ENCODE measurements around the gene NUDCD3. TPM values are rescaled to one million over a fixed set of nuclear protein-coding genes. Genes with fewer than 3 reads are reported as not detected.

NUDCD3 gene
- polyA plus RNA-seq, 4 donors = 86.0 to 93.7 (median 91.2) TPM

GRCh38 chr7:44373418-44373740 lies 117.1 kb downstream of the NUDCD3 start:
- no peak for DNase-seq (ENCODE audit: low read depth in 4 of 4, low spot score in 2 of 4)

DNA sequence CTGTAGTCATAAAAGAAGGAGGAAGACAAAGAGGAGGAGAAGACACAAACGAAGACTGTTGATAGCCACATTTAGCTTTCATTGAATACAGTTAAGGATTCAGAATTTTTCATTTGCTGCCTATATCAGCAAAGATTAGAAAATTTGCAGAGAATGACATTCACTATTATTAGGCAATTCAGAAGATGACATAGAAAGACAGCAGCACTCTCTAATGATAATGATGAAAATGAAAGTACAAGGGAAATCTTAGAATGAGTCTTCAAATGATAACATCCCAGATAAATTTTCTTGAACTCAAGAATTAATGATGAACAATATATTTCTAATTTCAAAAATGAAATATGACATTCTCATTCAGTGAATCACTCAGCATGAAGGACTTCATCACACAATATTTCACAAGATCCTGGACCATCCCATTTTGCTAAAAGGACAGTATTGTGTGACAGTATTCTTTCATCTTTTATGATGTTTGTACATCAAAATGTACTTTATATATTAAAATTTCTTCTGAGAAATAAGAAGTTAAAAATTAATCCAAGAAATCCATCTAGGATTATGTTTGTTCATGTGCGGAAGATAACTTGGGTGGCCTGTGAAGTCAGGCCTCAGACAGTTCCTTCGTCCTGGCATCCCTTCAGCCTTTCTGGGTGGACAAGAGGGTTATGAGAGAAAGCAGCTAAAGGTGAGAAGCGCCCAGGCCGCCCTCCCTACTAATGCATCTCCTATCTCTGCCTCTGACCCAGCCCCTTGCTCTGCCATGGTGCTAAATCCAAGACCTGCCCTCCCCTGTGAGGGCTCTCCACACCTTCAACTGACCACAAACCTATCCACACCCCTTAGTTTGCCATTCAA lies 117.7 kb downstream of the NUDCD3 start:
- DNase-seq (ENCODE audit: low read depth in 4 of 4, low spot score in 2 of 4) = no peak

- no peak for DNase-seq (ENCODE audit: low read depth in 4 of 4, low spot score in 2 of 4)
These were observed 121.6 kb downstream of the NUDCD3 start for GRCh38 chr7:44368885-44369284.

DNA sequence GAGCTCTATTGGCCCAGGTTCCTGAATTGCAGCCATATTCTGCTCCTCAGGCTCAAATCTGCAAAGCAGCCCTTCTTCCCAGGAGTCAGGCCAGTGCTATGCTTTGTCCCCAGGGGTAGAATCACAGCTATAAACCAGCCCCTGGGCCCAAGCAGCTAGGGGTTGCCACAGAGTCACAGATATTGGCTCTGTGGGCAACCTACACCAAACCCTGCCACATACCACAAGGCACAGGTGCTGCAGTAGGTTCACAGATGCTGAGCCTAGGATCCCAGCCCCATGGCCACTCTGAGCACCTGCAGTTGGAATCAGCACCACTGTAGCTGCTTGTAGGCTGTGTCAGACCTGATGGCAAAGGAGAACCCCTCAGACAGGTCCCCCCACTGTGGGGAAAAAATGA lies 122.0 kb downstream of the NUDCD3 start:
- DNase-seq (ENCODE audit: low read depth in 4 of 4, low spot score in 2 of 4) = no peak

- DNase-seq (ENCODE audit: low read depth in 4 of 4, low spot score in 2 of 4) = no peak
These were observed 122.9 kb downstream of the NUDCD3 start for GRCh38 chr7:44367475-44368043.

DNA sequence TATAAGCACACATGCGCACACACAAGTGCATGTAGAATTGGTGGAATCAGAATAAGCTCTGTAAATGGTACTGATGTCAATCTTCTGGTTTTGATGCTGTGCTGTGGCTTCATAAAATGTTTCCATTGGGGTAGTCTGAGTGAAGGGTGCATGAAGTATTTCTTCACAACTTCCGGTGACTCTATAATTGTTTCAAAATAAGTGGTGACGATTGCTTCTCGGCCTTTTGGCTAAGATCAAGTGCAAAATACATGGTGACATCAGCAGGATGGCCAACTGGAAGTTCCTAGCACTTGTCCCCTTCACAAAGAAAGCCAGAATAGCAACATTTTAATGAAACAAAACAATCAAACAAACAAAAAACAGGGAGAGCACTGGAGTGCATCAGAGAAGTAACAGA lies 123.5 kb downstream of the NUDCD3 start:
- no peak for DNase-seq (ENCODE audit: low read depth in 4 of 4, low spot score in 2 of 4)

GRCh38 chr7:44353668-44354067 lies 136.8 kb downstream of the NUDCD3 start:
- DNase-seq (ENCODE audit: low read depth in 4 of 4, low spot score in 2 of 4) = no peak

- DNase-seq (ENCODE audit: low read depth in 4 of 4, low spot score in 2 of 4) = no peak
These were observed 141.3 kb downstream of the NUDCD3 start for GRCh38 chr7:44348851-44349781.

DNA sequence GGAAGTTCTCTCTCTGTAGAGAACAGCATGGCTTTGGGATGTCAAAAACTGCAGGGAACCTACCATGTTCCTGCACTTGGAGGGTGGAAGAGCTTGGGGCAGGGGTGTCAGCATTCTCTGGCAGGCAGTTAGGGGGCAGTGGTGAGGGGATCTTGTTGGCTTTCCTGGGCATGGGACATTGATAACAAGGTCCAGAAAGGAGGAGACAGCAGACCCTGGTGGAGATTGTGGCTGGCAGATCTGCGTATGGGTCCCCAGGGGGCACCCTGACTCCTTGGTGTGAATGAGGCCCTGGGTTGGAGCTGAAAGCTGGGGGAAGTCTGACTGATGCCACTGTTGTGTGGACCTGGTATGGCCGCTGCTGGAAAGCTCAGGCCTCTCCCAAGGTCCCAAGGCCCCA lies 142.2 kb downstream of the NUDCD3 start:
- DNase-seq (ENCODE audit: low read depth in 4 of 4, low spot score in 2 of 4) = no peak

GRCh38 chr7:44347546-44348114 lies 142.8 kb downstream of the NUDCD3 start:
- DNase-seq (ENCODE audit: low read depth in 4 of 4, low spot score in 2 of 4) = no peak

- no peak for DNase-seq (ENCODE audit: low read depth in 4 of 4, low spot score in 2 of 4)
These were observed 144.4 kb downstream of the NUDCD3 start for GRCh38 chr7:44346063-44346462.

GRCh38 chr7:44341401-44341800 lies 149.1 kb downstream of the NUDCD3 start:
- DNase-seq (ENCODE audit: low read depth in 4 of 4, low spot score in 2 of 4) = no peak

DNA sequence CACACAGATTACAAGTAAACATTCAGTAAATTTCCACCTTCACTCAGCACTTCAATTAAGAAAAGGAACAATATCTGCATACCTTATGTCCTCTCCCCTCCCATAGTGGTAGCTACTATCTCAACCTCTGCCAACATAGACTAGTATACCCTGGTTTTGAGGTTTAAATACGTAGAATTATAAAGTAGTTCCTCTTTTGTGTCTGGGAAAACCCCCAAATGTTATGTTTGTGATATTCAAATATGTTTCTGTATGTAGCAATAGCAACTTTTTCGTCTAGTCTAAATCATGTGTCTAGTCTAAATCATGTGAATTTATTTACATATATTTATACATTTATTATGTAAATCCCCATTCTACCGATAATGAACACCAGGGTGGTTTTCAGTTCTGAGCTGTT lies 151.9 kb downstream of the NUDCD3 start:
- no peak for DNase-seq (ENCODE audit: low read depth in 4 of 4, low spot score in 2 of 4)

- no peak for DNase-seq (ENCODE audit: low read depth in 4 of 4, low spot score in 2 of 4)
These were observed 154.0 kb downstream of the NUDCD3 start for GRCh38 chr7:44336491-44336890.

DNA sequence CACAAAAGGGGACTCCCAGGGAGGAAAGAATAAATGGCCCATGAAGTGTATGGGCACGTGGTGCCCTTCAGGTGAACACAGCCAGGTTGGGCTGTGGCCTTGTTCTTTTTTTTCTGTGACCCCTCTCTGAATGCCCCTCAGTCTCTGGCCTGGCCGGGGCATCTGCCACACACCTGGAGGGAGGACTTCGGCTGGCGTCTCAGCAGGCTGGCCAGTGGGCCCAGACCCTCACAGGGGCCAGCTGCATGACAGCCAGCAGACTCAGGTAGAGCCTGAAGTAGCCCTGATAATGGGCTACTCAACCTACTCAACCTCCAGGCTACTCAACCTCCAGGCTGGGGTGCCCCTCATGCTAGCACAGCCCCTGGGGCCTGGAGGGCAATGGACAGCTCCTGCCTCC lies 155.3 kb downstream of the NUDCD3 start:
- no peak for DNase-seq (ENCODE audit: low read depth in 4 of 4, low spot score in 2 of 4)

DNA sequence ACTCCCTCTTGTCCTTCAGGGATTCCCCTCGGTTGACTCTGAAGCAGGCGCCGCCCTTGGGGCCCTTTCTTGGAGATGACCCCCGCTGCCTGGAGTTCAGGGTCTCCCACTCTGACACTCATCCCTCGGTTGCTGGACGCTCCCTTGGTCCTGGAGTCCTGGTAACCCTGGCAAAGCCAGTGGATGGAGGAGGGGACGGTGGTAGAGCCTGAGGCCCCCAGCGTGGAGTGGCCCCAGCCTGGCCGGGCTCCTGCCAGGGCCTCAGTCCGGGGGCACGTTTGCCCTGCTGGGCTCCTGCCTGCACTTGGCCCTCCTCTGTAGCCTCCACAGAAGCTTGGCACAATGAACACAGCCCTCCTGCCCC lies 155.7 kb downstream of the NUDCD3 start:
- DNase-seq (ENCODE audit: low read depth in 4 of 4, low spot score in 2 of 4) = no peak

DNA sequence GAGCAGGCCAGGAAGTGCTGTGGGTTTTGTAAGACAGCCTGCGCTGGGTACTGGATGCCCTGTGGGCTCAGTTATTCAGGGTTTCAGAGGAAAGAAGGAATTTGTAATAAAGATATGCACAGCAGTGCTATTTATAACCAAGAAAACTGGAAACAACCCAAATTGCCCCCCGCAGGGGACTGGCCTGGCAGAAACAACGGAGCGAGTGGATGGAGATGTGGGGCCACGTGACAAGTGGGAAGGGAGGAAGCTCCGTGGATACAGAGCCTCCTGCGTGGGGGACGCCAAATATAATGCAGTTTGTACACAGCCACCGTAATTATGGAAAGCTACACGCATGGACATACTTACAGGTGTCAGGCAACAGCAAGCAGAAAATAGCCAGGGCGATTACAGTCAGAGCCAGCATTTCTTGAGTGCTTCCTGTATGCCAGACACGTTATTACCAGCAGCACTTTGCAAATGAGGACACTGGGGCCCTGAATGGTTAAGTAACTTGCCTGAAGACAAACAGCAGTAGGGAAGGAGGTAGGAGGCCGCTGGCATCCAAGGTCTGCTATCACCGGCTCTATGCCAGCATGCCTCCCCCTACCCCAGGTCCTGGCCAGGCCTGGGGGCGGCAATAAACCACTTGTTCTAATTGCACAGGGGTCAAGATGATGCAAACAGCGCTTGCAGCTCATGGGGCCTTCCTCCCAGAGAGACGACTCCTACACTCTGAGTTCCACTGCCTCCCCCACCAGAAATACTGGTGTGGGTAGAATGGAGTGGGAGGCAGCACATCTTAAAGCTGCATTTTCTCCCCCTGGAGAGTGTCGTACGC lies 156.3 kb downstream of the NUDCD3 start:
- DNase-seq (ENCODE audit: low read depth in 4 of 4, low spot score in 2 of 4) = no peak

GRCh38 chr7:44331682-44332081 lies 158.8 kb downstream of the NUDCD3 start:
- DNase-seq (ENCODE audit: low read depth in 4 of 4, low spot score in 2 of 4) = no peak

GRCh38 chr7:44330331-44330730 lies 160.1 kb downstream of the NUDCD3 start:
- no peak for DNase-seq (ENCODE audit: low read depth in 4 of 4, low spot score in 2 of 4)

DNA sequence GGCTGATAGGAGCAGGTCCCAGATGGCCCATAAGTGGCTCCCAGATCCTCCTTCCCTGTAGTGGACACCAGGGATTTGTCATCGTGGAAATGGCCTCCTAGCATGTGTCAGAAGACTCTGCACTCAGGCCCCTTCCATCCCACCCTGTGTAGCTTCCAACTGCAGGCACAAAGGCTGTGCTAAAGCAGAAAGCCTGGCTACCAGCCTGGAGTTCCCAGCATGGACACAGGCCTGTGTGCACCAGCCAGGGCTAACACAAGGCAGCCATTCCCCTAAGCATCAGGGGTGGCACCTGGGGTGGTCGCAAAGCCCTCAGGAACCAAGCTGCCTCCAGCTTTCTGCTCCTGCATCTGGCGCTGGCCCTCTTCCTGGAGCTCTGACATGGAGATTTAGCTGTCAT lies 160.6 kb downstream of the NUDCD3 start:
- no peak for DNase-seq (ENCODE audit: low read depth in 4 of 4, low spot score in 2 of 4)

Data from left renal cortex interstitium (tissue), 4 donors.